IgD-negative memory B cell (primary cell): ENCODE measurements around the gene NCAM1. TPM values are rescaled to one million over a fixed set of nuclear protein-coding genes. Genes with fewer than 3 reads are reported as not detected.

Experiments
- H3K27ac Mint-ChIP-seq, 3 donors: one replicate each; pipeline ENCODE4 v1.8.0; 2020 to 2022; ENCODE audit warnings: mild to moderate bottlenecking in 3 of 3, mixed read lengths in 3 of 3, moderate library complexity in 1 of 3
- H3K27me3 Mint-ChIP-seq: one replicate; pipeline ENCODE4 v1.8.0; 2021; ENCODE audit warnings: mixed read lengths
- H3K36me3 Mint-ChIP-seq: one replicate; pipeline ENCODE4 v1.8.0; 2020; ENCODE audit warnings: mild to moderate bottlenecking, mixed read lengths
- H3K4me1 Mint-ChIP-seq, 3 donors: one replicate each; pipeline ENCODE4 v1.8.0; 2020 to 2022; ENCODE audit warnings: mixed read lengths in 3 of 3, mild to moderate bottlenecking in 1 of 3
- H3K4me3 Mint-ChIP-seq, 4 donors: one replicate each; pipeline ENCODE4 v1.8.0; 2020 to 2022; ENCODE audit warnings: mild to moderate bottlenecking in 4 of 4, mixed read lengths in 4 of 4, moderate library complexity in 3 of 4
- H3K9me3 Mint-ChIP-seq, 3 donors: one replicate each; pipeline ENCODE4 v1.8.0; 2020 to 2021; ENCODE audit warnings: mixed read lengths in 3 of 3, mild to moderate bottlenecking in 1 of 3
- polyA plus RNA-seq: library from polyadenylated mRNA; unstranded; fragments of 300-500 nt; fragmentation: Illumina TruSeq; gene quantifications from one replicate; pipeline ENCODE4 v1.2.3, GENCODE V29; 2021

Gene NCAM1
- polyA plus RNA-seq, 1 donor from 2014 or later = not detected

DNA sequence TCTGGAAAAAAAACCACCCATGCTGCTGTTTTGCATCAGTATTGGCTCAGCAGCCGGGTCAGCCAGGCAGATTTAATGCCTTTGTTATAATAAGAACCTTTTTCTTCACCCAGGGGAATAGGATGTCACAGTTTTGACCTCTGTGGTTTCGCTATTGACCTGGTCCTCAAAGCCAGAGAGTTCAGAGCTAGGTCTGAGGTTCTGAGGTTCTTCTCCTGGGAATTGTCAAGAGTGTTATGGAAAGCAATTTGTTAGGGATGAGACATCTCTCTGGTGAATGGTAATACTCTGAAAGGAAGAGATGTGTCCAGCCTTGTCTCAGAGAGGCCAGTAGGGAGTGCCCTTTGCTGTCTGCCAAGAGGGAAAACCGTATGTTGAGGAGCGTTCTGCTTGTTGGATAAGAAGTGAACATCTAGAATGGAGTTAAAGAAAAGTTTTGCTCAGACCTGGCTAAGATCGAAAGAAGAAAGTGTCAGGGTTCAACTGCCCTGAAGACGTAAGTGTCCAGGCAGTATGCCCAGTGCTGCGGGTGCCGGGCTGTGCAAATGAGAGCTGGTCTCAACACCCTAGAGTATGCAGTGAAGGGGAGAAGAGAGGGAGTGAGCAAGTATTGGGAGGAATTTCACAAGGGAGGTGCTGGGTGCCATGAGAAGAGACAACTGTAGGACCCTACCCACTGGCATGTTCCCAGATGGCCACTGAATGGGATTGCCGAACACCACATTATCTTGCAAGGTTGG, 202.2 kb downstream of the NCAM1 start:
- no peaks in the 10 kb centered on the region for H3K4me1 Mint-ChIP-seq
- H3K36me3 Mint-ChIP-seq = no peaks in the 10 kb centered on the region
- peaks cover 0 to 2% (median 0%) of the 10 kb centered on the region in 3 donors for H3K9me3 Mint-ChIP-seq
- H3K27ac Mint-ChIP-seq = no peak overlapping the region
- no peak overlapping the region for H3K4me3 Mint-ChIP-seq
- peaks cover 2% of the 10 kb centered on the region for H3K27me3 Mint-ChIP-seq

DNA sequence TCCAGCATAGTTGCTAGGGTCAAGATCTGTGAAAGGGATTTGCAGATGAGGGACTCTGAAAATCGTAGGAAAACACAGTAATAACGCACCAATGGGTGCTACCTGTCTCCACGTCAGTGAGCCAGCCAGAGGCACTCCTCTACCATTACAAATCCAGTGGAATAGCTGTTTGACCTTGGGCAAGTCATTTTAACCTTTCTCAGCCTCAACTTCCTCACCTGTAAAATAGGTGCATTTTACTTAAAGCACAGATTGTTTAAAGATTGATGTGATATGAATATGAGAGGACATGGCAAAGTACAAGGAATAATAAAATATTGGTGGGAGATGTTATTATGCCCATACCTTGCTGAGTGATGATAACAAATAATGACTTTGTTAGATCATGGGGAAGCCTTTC, 205.1 kb downstream of the NCAM1 start:
- peaks cover 2% of the 10 kb centered on the region for H3K27me3 Mint-ChIP-seq
- H3K4me3 Mint-ChIP-seq = no peak overlapping the region
- H3K4me1 Mint-ChIP-seq = no peaks in the 10 kb centered on the region
- H3K9me3 Mint-ChIP-seq = peaks cover 0 to 2% (median 0%) of the 10 kb centered on the region in 3 donors
- H3K27ac Mint-ChIP-seq = no peak overlapping the region
- H3K36me3 Mint-ChIP-seq = peaks cover 3% of the 10 kb centered on the region

DNA sequence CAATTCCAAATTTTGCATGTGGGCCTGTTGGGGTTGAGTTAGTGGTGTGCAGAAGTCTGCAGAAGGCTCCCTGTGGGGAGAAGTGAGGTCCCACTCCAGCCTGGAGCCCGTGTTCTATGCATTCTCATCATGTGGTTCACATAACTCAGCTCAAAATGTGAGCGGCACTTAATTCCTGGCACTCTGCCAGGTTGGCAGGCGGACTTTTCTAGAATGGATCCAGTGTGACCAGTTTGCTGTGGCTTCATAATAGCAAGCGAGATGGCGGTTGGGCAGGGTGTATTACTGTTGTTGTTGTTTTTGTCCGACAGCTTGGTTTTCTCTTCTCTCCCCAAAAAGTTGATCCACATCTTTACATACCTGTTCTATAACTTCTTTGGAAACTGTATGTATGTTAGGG, 206.4 kb downstream of the NCAM1 start:
- Mint-ChIP-seq H3K27me3 (no peaks in the 10 kb centered on the region), H3K27ac (no peak overlapping the region), H3K4me1 (no peaks in the 10 kb centered on the region), H3K4me3 (no peak overlapping the region), H3K9me3 (peaks cover 0 to under 1% (median 0%) of the 10 kb centered on the region in 3 donors), H3K36me3 (peaks cover 5% of the 10 kb centered on the region)

DNA sequence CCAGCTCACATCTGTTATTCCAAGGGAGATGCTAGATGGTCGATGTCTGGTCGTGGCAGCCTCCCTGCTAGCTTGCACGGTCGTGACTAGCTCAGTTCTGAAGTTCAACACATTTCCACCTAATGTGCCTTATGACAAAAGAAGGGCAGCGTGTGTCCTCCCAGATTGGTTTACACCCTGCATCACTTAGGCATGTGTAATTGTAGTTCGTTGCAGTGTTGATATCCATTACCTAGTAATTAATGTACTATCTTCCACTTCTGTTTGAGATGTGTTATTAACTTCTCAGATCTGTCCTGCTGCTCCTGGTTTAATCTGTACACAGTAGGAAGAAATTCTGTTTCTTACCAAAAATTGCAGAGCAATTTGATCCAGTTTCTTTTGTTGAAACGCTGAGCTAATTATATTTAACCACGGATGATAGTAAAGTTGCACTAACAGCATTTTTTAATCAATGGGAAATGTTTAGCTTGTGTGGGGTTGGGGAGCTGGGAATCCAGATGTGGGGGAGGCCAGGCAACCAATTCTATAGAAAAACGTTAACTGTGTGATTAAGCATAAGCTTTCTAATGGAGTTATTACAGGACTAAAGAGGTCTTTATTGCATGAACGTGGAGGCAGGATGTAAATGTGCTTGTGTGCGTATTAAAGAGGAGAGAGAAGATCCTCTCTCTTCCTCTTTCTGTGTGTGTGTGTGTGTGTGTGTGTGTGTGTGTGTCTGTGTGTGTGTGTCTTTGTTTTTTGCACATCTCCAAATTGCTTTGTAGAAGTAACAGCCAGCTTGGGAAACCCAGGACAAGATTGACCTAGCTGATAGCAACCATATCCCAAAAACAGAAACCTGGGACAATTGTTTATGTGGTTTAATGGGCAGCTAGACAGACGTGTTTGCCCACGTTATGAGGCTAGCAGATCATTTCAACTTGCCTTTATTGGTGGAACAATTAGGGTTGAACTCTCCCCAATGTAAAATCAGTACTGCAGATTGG, 207.4 kb downstream of the NCAM1 start:
- Mint-ChIP-seq H3K4me3 (no peak overlapping the region), H3K9me3 (no peaks in the 10 kb centered on the region), H3K36me3 (peaks cover 5% of the 10 kb centered on the region), H3K4me1 (no peaks in the 10 kb centered on the region), H3K27ac (no peak overlapping the region), H3K27me3 (no peaks in the 10 kb centered on the region)

DNA sequence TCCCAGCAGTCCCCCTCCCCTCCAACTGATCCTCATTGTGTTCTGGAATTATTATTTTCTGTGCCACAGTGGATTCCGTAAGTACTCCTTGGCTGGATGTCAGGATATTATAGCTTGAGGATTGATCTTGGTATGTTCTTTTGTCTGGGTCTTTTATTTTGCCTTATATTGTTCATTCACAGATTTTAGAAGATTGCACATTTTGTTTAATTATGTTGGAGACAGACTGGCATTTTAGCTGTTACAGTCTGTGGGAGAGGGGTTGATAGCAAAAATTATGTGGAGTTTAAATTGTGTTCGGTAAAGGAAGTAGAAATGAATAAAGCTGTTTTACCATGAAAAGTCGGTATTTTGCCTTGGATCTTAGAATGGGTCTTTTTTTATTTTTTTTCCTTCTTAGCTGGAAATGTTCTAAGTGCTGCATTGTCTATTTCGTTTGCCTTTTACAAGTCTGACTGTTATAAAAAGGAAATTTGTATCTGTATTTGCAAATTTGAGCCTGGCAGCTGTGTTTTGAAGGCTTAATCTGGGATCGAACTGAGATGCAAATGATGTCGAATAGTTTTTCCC, 211.2 kb downstream of the NCAM1 start:
- H3K36me3 Mint-ChIP-seq = peaks cover 5% of the 10 kb centered on the region

DNA sequence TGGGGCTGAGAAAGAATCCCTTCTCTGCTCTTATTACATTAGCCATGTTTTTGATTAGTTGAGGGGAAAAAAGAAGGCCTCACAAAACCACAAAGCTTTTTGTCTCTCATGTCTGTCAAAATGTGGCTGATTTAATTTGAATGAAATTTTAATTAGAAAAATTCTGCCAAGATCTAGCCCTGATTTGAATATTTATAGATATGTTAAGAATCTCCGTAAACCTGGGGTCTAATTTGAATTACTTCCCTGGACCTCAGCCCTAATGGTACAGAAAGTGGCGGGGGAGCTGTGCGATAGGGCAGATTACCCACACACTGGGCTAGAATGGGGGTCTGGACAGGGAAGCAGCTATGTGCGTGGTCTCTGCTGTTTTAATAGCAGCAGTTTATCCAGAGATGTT, 211.9 kb downstream of the NCAM1 start:
- H3K27me3 Mint-ChIP-seq = no peaks in the 10 kb centered on the region
- H3K9me3 Mint-ChIP-seq = no peaks in the 10 kb centered on the region
- H3K27ac Mint-ChIP-seq = no peak overlapping the region
- peaks cover 5% of the 10 kb centered on the region for H3K36me3 Mint-ChIP-seq
- no peaks in the 10 kb centered on the region for H3K4me1 Mint-ChIP-seq
- no peak overlapping the region for H3K4me3 Mint-ChIP-seq

More for the DNA sequence above, 211.2 kb downstream of the NCAM1 start:
- H3K27ac Mint-ChIP-seq = no peak overlapping the region
- no peak overlapping the region for H3K4me3 Mint-ChIP-seq
- H3K27me3 Mint-ChIP-seq = no peaks in the 10 kb centered on the region
- no peaks in the 10 kb centered on the region for H3K9me3 Mint-ChIP-seq
- no peaks in the 10 kb centered on the region for H3K4me1 Mint-ChIP-seq

DNA sequence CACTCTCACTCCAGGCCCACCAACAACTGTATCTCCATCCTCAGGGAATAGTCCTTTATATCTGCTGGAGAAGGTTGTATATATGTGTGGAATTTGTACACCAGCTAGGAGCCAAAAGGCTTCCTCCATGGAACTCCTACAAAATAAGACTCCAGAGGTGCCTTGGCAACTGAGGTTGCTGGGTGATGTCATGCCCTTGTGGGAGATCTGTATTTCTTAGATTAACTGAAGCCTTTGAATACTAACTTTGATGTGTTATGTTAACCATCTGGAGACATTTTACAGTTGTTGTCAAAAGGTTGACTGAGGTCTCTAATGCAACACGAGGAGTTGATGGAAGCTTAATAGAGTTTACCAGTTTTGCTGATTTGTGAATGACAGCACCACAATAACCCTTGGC, 213.7 kb downstream of the NCAM1 start:
- H3K9me3 Mint-ChIP-seq = no peaks in the 10 kb centered on the region
- no peaks in the 10 kb centered on the region for H3K4me1 Mint-ChIP-seq
- no peak overlapping the region for H3K27ac Mint-ChIP-seq
- H3K36me3 Mint-ChIP-seq = peaks cover 5% of the 10 kb centered on the region
- H3K27me3 Mint-ChIP-seq = no peaks in the 10 kb centered on the region
- H3K4me3 Mint-ChIP-seq = no peak overlapping the region

DNA sequence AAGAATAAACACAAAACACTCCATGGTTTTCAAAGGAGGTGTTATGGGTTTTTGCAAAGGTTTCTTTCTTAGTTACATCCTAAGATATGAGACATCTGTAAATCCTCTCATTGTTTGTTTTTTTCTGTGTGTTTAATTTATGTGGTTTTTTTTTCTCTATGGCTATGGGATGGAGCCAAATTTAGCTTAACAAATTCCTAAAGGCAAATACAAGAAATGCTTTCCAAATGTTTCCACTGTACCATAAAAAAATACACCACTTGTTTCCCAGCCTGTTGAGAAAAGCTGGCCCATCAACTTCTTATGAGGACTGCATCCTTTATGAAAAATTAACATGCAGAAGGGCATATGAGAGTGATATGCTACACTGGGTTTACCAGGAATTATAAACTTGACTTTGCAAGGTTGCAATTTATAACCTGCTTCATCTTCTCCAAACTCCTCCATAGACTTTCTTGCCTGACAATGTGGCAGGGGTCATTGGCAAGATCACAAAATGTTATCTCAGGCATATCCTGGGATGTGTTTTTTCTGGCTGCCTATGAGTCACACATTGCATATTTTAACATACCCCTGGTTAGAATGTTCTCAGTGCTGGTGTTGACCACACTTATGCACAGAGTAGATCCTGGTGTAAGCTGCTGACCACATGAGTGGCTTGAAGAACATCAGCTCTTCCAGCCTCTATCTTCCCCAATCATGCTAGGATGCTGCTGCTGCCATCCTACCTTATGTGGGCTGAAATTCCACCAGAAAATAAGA, 215.6 kb downstream of the NCAM1 start:
- Mint-ChIP-seq H3K36me3 (peaks cover 2% of the 10 kb centered on the region), H3K4me1 (no peaks in the 10 kb centered on the region), H3K4me3 (no peak overlapping the region), H3K27ac (no peak overlapping the region), H3K9me3 (no peaks in the 10 kb centered on the region), H3K27me3 (no peaks in the 10 kb centered on the region)

DNA sequence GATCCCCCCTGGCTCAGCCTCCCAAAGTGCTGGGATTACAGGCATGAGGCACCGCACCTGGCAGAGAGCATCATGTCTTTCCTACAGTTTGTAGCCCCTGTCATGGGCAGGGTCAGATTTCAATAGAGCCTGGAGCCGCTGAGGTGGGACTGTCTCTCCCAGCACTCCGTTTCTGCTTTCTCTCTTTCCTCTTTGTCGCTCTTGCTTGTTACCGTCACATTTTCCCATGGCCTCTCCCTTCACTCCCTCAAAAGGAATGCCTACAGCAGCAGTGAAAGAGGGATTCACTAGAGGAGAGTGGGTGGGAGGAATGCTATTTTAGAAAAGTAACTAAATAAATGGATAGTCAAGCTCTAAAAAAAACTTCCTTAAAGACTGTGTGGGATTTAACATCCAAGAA, 216.5 kb downstream of the NCAM1 start:
- no peak overlapping the region for H3K27ac Mint-ChIP-seq
- H3K27me3 Mint-ChIP-seq = no peaks in the 10 kb centered on the region
- no peaks in the 10 kb centered on the region for H3K9me3 Mint-ChIP-seq
- H3K4me1 Mint-ChIP-seq = no peaks in the 10 kb centered on the region
- H3K4me3 Mint-ChIP-seq = no peak overlapping the region
- H3K36me3 Mint-ChIP-seq = no peaks in the 10 kb centered on the region

DNA sequence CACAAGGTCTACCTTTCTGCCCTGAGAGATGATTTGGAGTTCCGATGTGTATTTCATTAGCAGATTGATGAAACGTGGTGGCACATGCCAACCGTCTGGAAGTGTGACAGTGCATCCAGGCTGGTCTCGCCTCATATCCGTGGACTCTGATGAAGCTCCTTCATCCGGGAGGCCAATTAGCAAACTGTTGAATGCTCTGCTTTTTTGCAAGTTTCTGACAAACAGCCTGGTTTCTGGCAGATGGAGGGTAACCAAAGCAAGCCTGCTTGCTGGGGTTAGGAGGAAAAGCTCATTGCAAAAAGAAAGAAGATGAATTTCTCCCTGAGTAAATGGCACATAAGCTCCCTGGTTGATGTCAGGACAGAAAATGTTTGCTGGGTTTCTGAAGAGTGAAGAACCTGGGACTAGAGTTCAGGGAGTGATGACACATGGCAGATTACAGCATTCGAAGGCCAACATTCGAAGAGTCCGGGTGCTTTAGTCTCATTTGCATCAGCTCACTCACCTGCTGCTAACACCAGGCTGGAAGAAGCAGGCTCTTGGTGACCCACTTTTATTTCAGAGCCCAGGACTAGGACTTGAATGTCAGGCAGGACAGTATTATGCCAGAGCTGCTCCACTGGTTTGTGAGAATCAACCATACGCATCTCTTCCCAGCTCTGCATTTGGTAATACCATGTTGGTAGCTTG, 217.3 kb downstream of the NCAM1 start:
- no peaks in the 10 kb centered on the region for H3K4me1 Mint-ChIP-seq

DNA sequence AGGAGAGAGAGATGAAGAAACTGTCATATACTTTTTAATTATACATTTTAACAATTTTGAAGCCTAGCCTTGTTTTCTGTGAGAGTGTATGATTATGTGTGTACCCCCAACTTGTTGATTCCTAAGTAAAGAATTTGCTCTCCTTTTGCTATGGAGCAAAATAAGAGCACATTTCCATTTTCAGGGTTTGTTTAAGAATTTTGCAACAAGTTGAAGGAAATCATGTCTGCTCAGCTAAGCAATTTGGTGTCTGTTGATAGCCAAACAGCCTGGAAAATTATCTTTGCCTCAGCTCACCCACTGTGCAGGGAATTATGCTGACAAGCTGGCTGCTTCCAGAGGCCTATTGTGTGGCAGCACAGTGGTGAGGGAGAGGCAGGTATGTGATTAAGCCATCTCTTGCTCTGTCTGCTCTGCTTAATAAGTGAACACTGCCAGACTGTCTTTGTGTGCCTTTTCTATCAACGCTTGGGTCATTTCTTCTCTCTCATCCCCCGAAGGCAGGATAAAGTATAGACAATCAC, 218.0 kb downstream of the NCAM1 start:
- no peaks in the 10 kb centered on the region for H3K9me3 Mint-ChIP-seq
- H3K36me3 Mint-ChIP-seq = no peaks in the 10 kb centered on the region
- no peaks in the 10 kb centered on the region for H3K4me1 Mint-ChIP-seq
- H3K27me3 Mint-ChIP-seq = no peaks in the 10 kb centered on the region
- no peak overlapping the region for H3K4me3 Mint-ChIP-seq
- no peak overlapping the region for H3K27ac Mint-ChIP-seq

More for the DNA sequence above, 217.3 kb downstream of the NCAM1 start:
- no peak overlapping the region for H3K4me3 Mint-ChIP-seq
- H3K27ac Mint-ChIP-seq = no peak overlapping the region
- H3K36me3 Mint-ChIP-seq = no peaks in the 10 kb centered on the region
- H3K9me3 Mint-ChIP-seq = no peaks in the 10 kb centered on the region
- H3K27me3 Mint-ChIP-seq = no peaks in the 10 kb centered on the region

DNA sequence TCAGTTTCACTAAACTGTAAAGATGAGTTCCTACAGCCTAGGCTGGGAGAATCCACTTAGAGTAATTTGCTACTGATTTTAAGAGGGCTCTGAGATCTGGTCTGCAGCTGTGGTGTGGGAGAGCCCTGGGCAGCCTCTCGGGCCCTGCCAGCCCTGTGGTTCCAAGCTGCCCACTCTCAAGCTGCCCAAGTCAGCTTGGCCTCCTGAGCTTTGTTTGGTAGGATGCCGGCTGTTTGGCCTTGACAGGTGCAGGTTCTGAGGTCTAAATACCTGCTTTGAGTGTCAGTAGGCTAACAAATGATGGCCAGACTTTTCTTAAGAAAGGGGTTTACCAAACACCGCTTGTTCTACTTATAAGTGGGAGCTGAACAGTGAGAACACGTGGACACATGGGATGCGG, 219.9 kb downstream of the NCAM1 start:
- Mint-ChIP-seq H3K4me1 (no peaks in the 10 kb centered on the region), H3K27me3 (no peaks in the 10 kb centered on the region), H3K9me3 (peaks cover 0 to 2% (median 0%) of the 10 kb centered on the region in 3 donors), H3K27ac (no peak overlapping the region), H3K4me3 (no peak overlapping the region), H3K36me3 (no peaks in the 10 kb centered on the region)

DNA sequence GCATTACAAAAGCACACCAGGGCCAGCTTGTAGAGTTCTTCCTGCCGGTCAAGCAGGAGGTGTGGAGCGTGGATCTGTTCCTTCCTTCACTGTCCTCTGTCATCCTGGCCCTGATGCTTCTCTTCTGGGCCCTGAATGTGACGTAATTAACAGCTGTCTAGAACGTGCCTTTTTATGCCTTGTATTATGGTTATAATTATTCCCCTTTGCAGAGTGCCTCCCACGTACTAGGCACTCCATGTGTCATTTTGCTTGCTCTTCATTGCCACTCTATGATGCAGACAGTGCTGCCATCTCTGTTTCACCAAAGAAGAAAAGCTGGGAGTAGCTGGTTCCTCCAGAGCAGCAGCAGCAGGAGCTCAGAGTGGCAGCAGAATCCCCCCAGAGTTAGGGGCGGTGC, 221.1 kb downstream of the NCAM1 start:
- Mint-ChIP-seq H3K27ac (no peak overlapping the region), H3K4me1 (peaks cover 0 to under 1% (median 0%) of the 10 kb centered on the region in 3 donors), H3K27me3 (no peaks in the 10 kb centered on the region), H3K36me3 (no peaks in the 10 kb centered on the region), H3K9me3 (peaks cover 0 to 2% (median 0%) of the 10 kb centered on the region in 3 donors), H3K4me3 (no peak overlapping the region)

DNA sequence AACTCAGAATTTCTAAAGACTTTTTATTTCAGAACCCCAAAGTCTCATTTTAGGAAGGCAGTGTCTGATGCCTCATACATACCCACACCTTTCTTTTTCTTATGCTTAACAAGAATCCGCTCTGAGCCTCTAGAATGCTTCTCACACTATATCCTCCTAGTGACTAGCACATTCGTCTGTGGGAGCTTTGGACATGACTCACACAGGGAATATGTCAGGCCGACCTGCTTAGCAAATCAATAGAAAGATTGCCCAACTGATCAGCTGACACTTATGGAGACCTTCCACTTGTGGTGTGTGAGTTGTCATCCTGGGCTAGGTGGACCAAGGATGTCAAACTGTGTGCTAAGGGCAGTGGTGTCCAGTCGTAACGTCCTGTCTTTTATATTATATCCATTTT, 223.3 kb downstream of the NCAM1 start:
- H3K27ac Mint-ChIP-seq = no peak overlapping the region
- H3K27me3 Mint-ChIP-seq = no peaks in the 10 kb centered on the region
- H3K9me3 Mint-ChIP-seq = peaks cover 0 to 2% (median 0%) of the 10 kb centered on the region in 3 donors
- H3K4me1 Mint-ChIP-seq = peaks cover 0 to 1% (median 1%) of the 10 kb centered on the region in 3 donors
- no peak overlapping the region for H3K4me3 Mint-ChIP-seq
- H3K36me3 Mint-ChIP-seq = no peaks in the 10 kb centered on the region
